ENCODE measurements around the gene MPHOSPH8.

MPHOSPH8 gene

GRCh38 chr13:19658831-19659230 lies 25.4 kb downstream of the MPHOSPH8 start:
- no peak for DNase-seq (ENCODE audit: low spot score)
- no peak for TF ChIP-seq CTCF (IDR thresholded peaks at IDR 0.05; ENCODE audit: extremely low read depth, missing control alignments)

GRCh38 chr13:19661126-19661525 lies 27.7 kb downstream of the MPHOSPH8 start:
- no peak for TF ChIP-seq CTCF (IDR thresholded peaks at IDR 0.05; ENCODE audit: extremely low read depth, missing control alignments)
- DNase-seq (ENCODE audit: low spot score), result no peak

- TF ChIP-seq CTCF (IDR thresholded peaks at IDR 0.05; ENCODE audit: extremely low read depth, missing control alignments), result no peak
- DNase-seq (ENCODE audit: low spot score), result no peak
These were observed 28.1 kb downstream of the MPHOSPH8 start for GRCh38 chr13:19661561-19661960.

DNA sequence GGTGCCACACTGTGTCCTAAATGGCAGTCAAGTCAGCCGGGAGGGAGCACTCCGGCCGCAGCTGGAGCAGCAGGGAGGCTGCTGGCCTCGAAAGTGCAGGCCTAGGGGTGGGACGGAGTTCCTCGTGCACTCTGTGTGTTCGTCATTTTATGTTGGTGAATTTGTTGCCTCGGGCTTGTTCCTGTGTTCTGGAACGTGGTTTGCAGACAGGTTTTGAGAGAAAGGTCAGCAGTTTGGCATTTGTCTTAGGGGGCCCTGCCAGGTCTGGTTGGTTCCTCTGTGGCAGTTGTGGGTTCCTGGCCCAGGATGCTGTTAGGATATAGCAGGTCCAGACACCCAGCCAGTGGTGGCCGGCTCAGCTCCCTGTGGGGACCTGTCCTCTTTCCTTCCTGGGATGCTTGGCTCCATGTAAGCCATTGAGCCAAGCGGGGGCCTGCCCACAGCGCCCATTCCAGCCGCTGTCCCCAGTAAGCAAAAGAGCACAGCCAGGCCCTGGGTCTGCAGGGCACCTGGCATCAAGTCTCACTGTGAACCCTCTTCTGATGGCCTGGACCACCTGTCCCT lies 30.0 kb downstream of the MPHOSPH8 start:
- DNase-seq (ENCODE audit: low spot score), result no peak
- no peak for TF ChIP-seq CTCF (IDR thresholded peaks at IDR 0.05; ENCODE audit: extremely low read depth, missing control alignments)

- DNase-seq (ENCODE audit: low spot score), result no peak
- TF ChIP-seq CTCF (IDR thresholded peaks at IDR 0.05; ENCODE audit: extremely low read depth, missing control alignments), result no peak
These were observed 31.2 kb downstream of the MPHOSPH8 start for GRCh38 chr13:19664481-19665230.

- no peak for DNase-seq (ENCODE audit: low spot score)
- no peak for TF ChIP-seq CTCF (IDR thresholded peaks at IDR 0.05; ENCODE audit: extremely low read depth, missing control alignments)
These were observed 32.0 kb downstream of the MPHOSPH8 start for GRCh38 chr13:19665427-19665859.

- TF ChIP-seq CTCF (IDR thresholded peaks at IDR 0.05; ENCODE audit: extremely low read depth, missing control alignments), result no peak
These were observed 35.3 kb downstream of the MPHOSPH8 start for GRCh38 chr13:19668778-19669177.

More at GRCh38 chr13:19668778-19669177, 35.3 kb downstream of the MPHOSPH8 start:
- DNase-seq (ENCODE audit: low spot score), result no peak

All from GM20000 (cell line).